Endothelial cell of umbilical vein (primary cell): Measurements from ENCODE around the gene PERCC1.

ENCODE experiments used
- CTCF ChIP-seq, 2 donors: IDR thresholded peaks; 1 replicate in 1 of 2; 2 replicates in 1 of 2; pipeline ENCODE4 v1.5.1; 2011; ENCODE audit warnings: low read length in 2 of 2, mild to moderate bottlenecking in 2 of 2, moderate library complexity in 2 of 2, control low read depth in 1 of 2, inconsistent platforms in 1 of 2, low read depth in 1 of 2; ENCODE audit not compliant: insufficient read depth in 1 of 2; ENCODE audit errors: extremely low read depth in 1 of 2
- EZH2 ChIP-seq: IDR thresholded peaks from 2 replicates; pipeline ENCODE4 v1.6.1; 2012; ENCODE audit warnings: borderline replicate concordance, low read depth, mild to moderate bottlenecking, moderate library complexity, low read length, inconsistent platforms; ENCODE audit not compliant: severe bottlenecking
- POLR2AphosphoS5 ChIP-seq: IDR thresholded peaks from 2 replicates; pipeline ENCODE4 v1.6.1; 2012; ENCODE audit warnings: low read depth, mild to moderate bottlenecking, control low read depth, low read length, moderate library complexity; ENCODE audit not compliant: insufficient read depth

GRCh38 chr16:1451702-1452392 lies 21.0 kb downstream of the PERCC1 start:
- no peak for TF ChIP-seq CTCF (IDR thresholded peaks at IDR 0.05; ENCODE audit: extremely low read depth in 1 of 2, insufficient read depth in 1 of 2, low read depth in 1 of 2, low read length in 2 of 2)
- no peak for TF ChIP-seq EZH2
- no peak for TF ChIP-seq POLR2AphosphoS5
